H9 (cell line): ENCODE measurements around the gene DUSP7. TPM values are rescaled to one million over a fixed set of nuclear protein-coding genes. Genes with fewer than 3 reads are reported as not detected.

Experiments
- DNase-seq: peaks from one replicate; pipeline ENCODE4 v3.0.0-alpha.2; 2017
- H2AFZ ChIP-seq: one replicate; pipeline ENCODE4 v1.6.1; 2013; ENCODE audit warnings: mild to moderate bottlenecking, low read length, control low read depth, moderate library complexity
- H2AK5ac ChIP-seq: 2 replicates; pipeline ENCODE4 v1.6.1; 2013; ENCODE audit warnings: low read length, control low read depth, mixed read lengths; ENCODE audit not compliant: insufficient read length
- H2BK120ac ChIP-seq: one replicate; pipeline ENCODE4 v1.6.1; 2013; ENCODE audit warnings: low read depth, mild to moderate bottlenecking, low read length, control low read depth, inconsistent platforms; ENCODE audit not compliant: poor library complexity, severe bottlenecking
- H2BK12ac ChIP-seq: 2 replicates; pipeline ENCODE4 v1.6.1; 2013; ENCODE audit warnings: low read length, control low read depth, mixed read lengths, low read depth; ENCODE audit not compliant: insufficient read length
- H2BK15ac ChIP-seq: 2 replicates; pipeline ENCODE4 v1.6.1; 2013; ENCODE audit warnings: low read depth, low read length, control low read depth
- H2BK20ac ChIP-seq: one replicate; pipeline ENCODE4 v1.6.1; 2013; ENCODE audit warnings: low read depth, mild to moderate bottlenecking, low read length, control low read depth, inconsistent platforms; ENCODE audit not compliant: poor library complexity, severe bottlenecking
- H2BK5ac ChIP-seq: 2 replicates; pipeline ENCODE4 v1.6.1; 2013; ENCODE audit warnings: low read length, control low read depth, mixed read lengths; ENCODE audit not compliant: insufficient read length
- H3K14ac ChIP-seq: 2 replicates; pipeline ENCODE4 v1.6.1; 2013; ENCODE audit warnings: low read length, control low read depth; ENCODE audit not compliant: insufficient read depth
- H3K18ac ChIP-seq: 2 replicates; pipeline ENCODE4 v1.6.1; 2013; ENCODE audit warnings: low read depth, mild to moderate bottlenecking, mixed read lengths, low read length, control low read depth; ENCODE audit not compliant: insufficient read length
- H3K23ac ChIP-seq: 2 replicates; pipeline ENCODE4 v1.6.1; 2013; ENCODE audit warnings: low read length, control low read depth, mixed read lengths, low read depth; ENCODE audit not compliant: insufficient read length
- H3K23me2 ChIP-seq: 2 replicates; pipeline ENCODE4 v1.6.1; 2013; ENCODE audit warnings: low read depth, mild to moderate bottlenecking, mixed read lengths, low read length, control low read depth; ENCODE audit not compliant: insufficient read length, poor library complexity, severe bottlenecking
- H3K27ac ChIP-seq: 2 replicates; pipeline ENCODE4 v1.5.1; 2013; ENCODE audit warnings: low read length, control low read depth, mixed read lengths, low read depth; ENCODE audit not compliant: insufficient read length
- H3K27me3 ChIP-seq: 2 replicates; pipeline ENCODE4 v1.6.1; 2013; ENCODE audit warnings: low read length, control low read depth, inconsistent platforms; ENCODE audit not compliant: insufficient read depth
- H3K4ac ChIP-seq: 2 replicates; pipeline ENCODE4 v1.6.1; 2013; ENCODE audit warnings: low read depth, mild to moderate bottlenecking, control low read depth, inconsistent platforms, low read length, moderate library complexity
- H3K4me1 ChIP-seq: 2 replicates; pipeline ENCODE4 v1.6.1; 2013; ENCODE audit warnings: low read length, control low read depth, inconsistent platforms; ENCODE audit not compliant: insufficient read depth
- H3K4me2 ChIP-seq: 2 replicates; pipeline ENCODE4 v1.6.1; 2013; ENCODE audit warnings: low read length, control low read depth, mixed read lengths; ENCODE audit not compliant: insufficient read length, insufficient read depth
- H3K56ac ChIP-seq: 2 replicates; pipeline ENCODE4 v1.6.1; 2013; ENCODE audit warnings: low read depth, mild to moderate bottlenecking, mixed read lengths, low read length, control low read depth; ENCODE audit not compliant: insufficient read length
- H3K79me1 ChIP-seq: 2 replicates; pipeline ENCODE4 v1.6.1; 2013; ENCODE audit warnings: low read depth, mild to moderate bottlenecking, moderate library complexity, low read length, control low read depth, inconsistent platforms; ENCODE audit not compliant: insufficient read depth, poor library complexity, severe bottlenecking
- H3K79me2 ChIP-seq: 2 replicates; pipeline ENCODE4 v1.6.1; 2013; ENCODE audit warnings: low read length, control low read depth, inconsistent platforms; ENCODE audit not compliant: insufficient read depth
- H3K9ac ChIP-seq: 2 replicates; pipeline ENCODE4 v1.6.1; 2013; ENCODE audit warnings: low read length, control low read depth, mixed read lengths; ENCODE audit not compliant: insufficient read length; ENCODE audit errors: extremely low read depth
- H3K9me3 ChIP-seq: one replicate; pipeline ENCODE4 v1.6.1; 2013; ENCODE audit warnings: low read depth, low read length, inconsistent platforms; ENCODE audit not compliant: control insufficient read depth
- H3T11ph ChIP-seq: one replicate; pipeline ENCODE4 v1.6.1; 2013; ENCODE audit warnings: mild to moderate bottlenecking, low read length, control low read depth, inconsistent platforms
- H4K20me1 ChIP-seq: one replicate; pipeline ENCODE4 v1.6.1; 2013; ENCODE audit not compliant: control insufficient read depth, insufficient read length, insufficient read depth
- H4K5ac ChIP-seq: 2 replicates; pipeline ENCODE4 v1.6.1; 2013; ENCODE audit warnings: low read depth, mild to moderate bottlenecking, mixed read lengths, low read length, control low read depth; ENCODE audit not compliant: insufficient read length
- H4K8ac ChIP-seq: replicated peaks from 2 replicates; pipeline ENCODE4 v1.6.1; 2013; ENCODE audit warnings: low read length, control low read depth, mixed read lengths, low read depth; ENCODE audit not compliant: insufficient read length
- H4K91ac ChIP-seq: 2 replicates; pipeline ENCODE4 v1.6.1; 2013; ENCODE audit warnings: low read depth, mild to moderate bottlenecking, moderate library complexity, mixed read lengths, low read length, control low read depth; ENCODE audit not compliant: insufficient read length
- H3K27ac Mint-ChIP-seq, 3 experiments: 2 replicates in 2 of 3; 3 replicates in 1 of 3; pipeline ENCODE4 v1.8.0; 2020 to 2021; ENCODE audit warnings: mixed read lengths in 3 of 3, mild to moderate bottlenecking in 1 of 3, moderate library complexity in 1 of 3
- H3K27me3 Mint-ChIP-seq: 2 replicates; pipeline ENCODE4 v1.8.0; 2021; ENCODE audit warnings: low read depth, mild to moderate bottlenecking, moderate library complexity, mixed read lengths
- H3K36me3 Mint-ChIP-seq, 3 experiments: 2 replicates in 2 of 3; 3 replicates in 1 of 3; pipeline ENCODE4 v1.8.0; 2020 to 2021; ENCODE audit warnings: low read depth in 3 of 3, mixed read lengths in 3 of 3; ENCODE audit not compliant: insufficient read depth in 1 of 3
- H3K4me1 Mint-ChIP-seq, 2 experiments: 2 replicates each; pipeline ENCODE4 v1.8.0; 2020; ENCODE audit warnings: mixed read lengths in 2 of 2
- H3K4me3 Mint-ChIP-seq, 2 experiments: 2 replicates in 1 of 2; 3 replicates in 1 of 2; pipeline ENCODE4 v1.8.0; 2020 to 2021; ENCODE audit warnings: mild to moderate bottlenecking in 2 of 2, mixed read lengths in 2 of 2, moderate library complexity in 1 of 2
- H3K9me3 Mint-ChIP-seq, 2 experiments: 2 replicates in 1 of 2; 3 replicates in 1 of 2; pipeline ENCODE4 v1.8.0; 2020; ENCODE audit warnings: mild to moderate bottlenecking in 2 of 2, mixed read lengths in 2 of 2, moderate library complexity in 1 of 2
- CTCF ChIP-seq: fragments of 200-600 bp; sonication (generic); conservative IDR thresholded peaks from 3 replicates; pipeline ENCODE4 v1.8.0; 2021; ENCODE audit warnings: antibody characterized with exemption, mild to moderate bottlenecking
- WGBS: extraction: QIAGEN DNeasy Blood & Tissue Kit; methylation state at CpG from one replicate; pipeline ENCODE4 v1.1.7; 2013; ENCODE audit warnings: missing lambda C conversion rate, low lambda C conversion rate, mixed read lengths; ENCODE audit not compliant: insufficient read length; ENCODE audit errors: extremely low coverage; 5-methylcytosine and 5-hydroxymethylcytosine counted together
- total RNA-seq: library from RNA; stranded (reverse); gene quantifications from 2 replicates; pipeline ENCODE4 v1.2.1, GENCODE V29; 2021

DUSP7 gene
- total RNA-seq, 1 experiment from 2014 or later: 24.0 TPM

GRCh38 chr3:52025453-52025852 is 30.9 kb downstream of the DUSP7 start:
- Histone ChIP-seq H3K4me1 (peaks cover 4% of the 10 kb centered on the region; the same call in 1 of the 2 replicates), H3K4ac (no peak overlapping the region), H2BK15ac (no peak overlapping the region), H3K27ac (no peak overlapping the region), H4K8ac (no peak overlapping the region), H3K79me2 (no peaks in the 10 kb centered on the region), H3K23ac (no peak overlapping the region), H4K20me1 (peaks cover 5% of the 10 kb centered on the region), H4K91ac (no peak overlapping the region), H2BK120ac (no peak overlapping the region), H3K23me2 (no peaks in the 10 kb centered on the region), H3K27me3 (no peaks in the 10 kb centered on the region), H2AK5ac (no peak overlapping the region), H3K9ac (no peak overlapping the region), H3K18ac (no peak overlapping the region), H4K5ac (no peak overlapping the region), H2BK5ac (no peak overlapping the region), H3T11ph (no peak overlapping the region), H2BK20ac (no peak overlapping the region), H3K56ac (no peak overlapping the region), H3K79me1 (no peaks in the 10 kb centered on the region), H2BK12ac (no peak overlapping the region), H3K4me2 (no peak overlapping the region), H2AFZ (no peak overlapping the region), H3K14ac (no peak overlapping the region), H3K9me3 (no peaks in the 10 kb centered on the region)
- H3K9me3 Mint-ChIP-seq: no peaks in the 10 kb centered on the region
- DNase-seq: no peak
- peaks cover 11 to 20% of the 10 kb centered on the region in 2 experiments for H3K4me1 Mint-ChIP-seq
- H3K27ac Mint-ChIP-seq: no peak overlapping the region; a peak in 1 of 7 replicates
- no CpG with 5 or more reads among the region's 7 CpGs for WGBS
- H3K4me3 Mint-ChIP-seq: no peak overlapping the region
- peaks cover 2% of the 10 kb centered on the region for H3K27me3 Mint-ChIP-seq
- no peaks in the 10 kb centered on the region for H3K36me3 Mint-ChIP-seq
- TF ChIP-seq CTCF: no peak
